HG03565 (cell line): ENCODE results near the gene TREML2.
"Not testable (repeated sequence)": the region's sequence is repeated elsewhere in the genome, so short reads cannot be mapped to it uniquely, and the experiment has no call there.

ENCODE experiments used
- ATAC-seq: cut with Tn5 transposase; IDR thresholded peaks from one replicate; pipeline ENCODE4 v1.9.1; 2021; ENCODE audit warnings: mild to moderate bottlenecking, moderate library complexity; ENCODE audit not compliant: unreplicated experiment

Gene TREML2

DNA sequence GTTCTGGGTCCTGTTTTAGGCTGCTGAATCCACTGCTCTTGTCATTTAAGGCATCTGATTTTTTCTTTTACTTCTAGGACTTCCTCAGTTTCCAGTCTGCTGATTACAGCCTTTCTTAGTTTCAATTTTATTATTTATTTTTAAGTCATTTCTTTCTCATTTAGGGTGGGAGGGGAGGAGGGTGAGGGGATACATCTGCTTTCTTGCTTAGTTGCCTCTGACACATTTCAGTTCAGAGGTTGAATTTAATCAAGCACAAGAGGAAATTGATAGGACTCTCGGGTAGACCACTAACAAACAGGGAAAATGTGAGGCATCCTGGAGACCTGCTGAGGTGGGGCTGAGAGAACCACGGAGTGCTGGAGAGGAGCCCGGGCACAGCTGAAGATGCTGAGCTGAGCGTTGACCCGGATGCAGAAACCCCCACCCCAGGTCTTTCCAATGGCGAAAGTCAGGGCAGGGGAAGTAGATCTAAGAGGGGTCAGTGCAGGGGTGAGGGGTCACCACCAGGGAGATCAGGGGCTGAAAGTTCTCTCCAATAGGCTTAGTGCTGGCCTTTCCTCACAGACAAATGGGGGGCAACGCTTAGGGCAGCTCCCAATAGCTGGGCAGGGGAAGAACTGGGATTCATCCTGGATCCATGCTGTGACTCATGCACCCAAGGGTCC, 7.6 kb upstream of the TREML2 start:
- ATAC-seq, result no peak

DNA sequence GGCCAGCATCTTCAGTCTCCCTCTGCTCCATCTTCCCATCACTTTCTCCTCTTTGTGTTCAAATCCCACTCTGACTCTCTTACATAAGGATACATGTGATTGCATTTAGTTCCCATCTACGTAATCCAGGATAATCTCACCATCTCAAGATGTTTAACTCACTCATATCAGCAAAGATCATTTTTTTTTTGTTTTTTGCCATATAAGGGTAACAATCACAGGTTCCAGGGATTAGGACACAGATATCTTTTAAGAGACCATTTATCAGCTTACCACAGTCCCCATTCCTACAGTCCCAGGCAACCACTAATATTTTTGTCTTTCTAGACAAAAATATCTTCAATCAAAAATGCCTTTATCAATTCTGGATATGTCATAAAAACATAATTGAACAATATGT, 3.2 kb upstream of the TREML2 start:
- ATAC-seq, result no peak

- no peak for ATAC-seq
These were observed 820 bp upstream of the TREML2 start for GRCh38 chr6:41201764-41202173.

- no peak for ATAC-seq
These were observed 551 bp downstream of the TREML2 start for GRCh38 chr6:41200296-41200900.

DNA sequence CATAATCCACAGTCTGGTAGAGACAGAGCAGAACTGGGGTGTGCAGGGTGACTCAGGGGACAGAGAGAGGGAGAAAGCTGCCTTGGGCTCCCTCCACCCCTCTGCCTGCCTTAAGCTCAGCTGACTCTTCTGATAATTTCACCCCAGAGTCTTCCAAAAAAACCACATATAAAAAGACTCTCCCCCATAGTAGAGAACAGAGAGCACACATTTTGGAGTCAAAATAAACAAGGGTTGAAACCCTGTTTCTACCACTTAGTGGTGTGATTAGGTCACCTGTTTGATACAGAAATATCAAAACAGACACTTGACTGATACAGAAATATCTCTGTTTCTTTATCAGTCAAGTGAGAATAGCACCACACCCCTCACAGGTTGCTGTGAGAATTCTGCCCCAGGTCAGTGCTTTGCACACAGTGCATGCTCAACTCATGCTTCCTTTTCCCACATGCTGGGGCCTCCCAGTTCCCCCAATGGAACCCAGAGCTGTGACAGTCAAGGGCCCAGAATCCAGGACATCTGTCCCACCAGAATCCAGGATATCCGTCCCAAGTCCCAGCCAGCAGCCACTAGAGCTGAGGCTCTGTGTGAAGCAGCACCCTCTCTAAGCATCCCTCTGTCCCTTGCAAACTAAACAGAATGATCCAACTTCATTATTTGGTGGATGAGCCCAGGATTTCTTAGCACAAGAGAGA, 1.2 kb downstream of the TREML2 start:
- ATAC-seq, result no peak

GRCh38 chr6:41197234-41197633, 3.7 kb downstream of the TREML2 start:
- no peak for ATAC-seq

GRCh38 chr6:41194386-41194785, 6.6 kb downstream of the TREML2 start:
- ATAC-seq, result no peak

DNA sequence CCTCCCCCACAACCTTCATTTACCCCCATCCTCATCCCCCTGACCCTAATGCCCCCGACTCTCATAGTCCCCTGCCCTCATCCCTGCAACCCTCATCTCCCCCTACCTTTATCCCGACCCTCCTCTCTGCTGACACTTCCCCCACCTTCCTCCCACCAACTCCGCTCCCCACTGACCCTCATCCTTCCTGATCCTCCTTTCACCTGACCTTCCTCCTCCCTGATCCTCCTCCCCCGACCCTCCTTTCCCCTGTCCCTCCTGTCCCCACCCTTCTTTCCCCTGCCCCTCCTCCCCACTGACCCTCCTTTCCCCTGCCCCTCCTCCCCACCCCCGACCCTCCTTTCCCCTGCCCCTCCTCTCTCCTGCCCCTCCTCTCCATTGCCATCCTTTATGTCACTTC, 7.1 kb downstream of the TREML2 start:
- no peak for ATAC-seq

- no peak for ATAC-seq
These were observed 7.7 kb downstream of the TREML2 start for GRCh38 chr6:41193171-41193734.

DNA sequence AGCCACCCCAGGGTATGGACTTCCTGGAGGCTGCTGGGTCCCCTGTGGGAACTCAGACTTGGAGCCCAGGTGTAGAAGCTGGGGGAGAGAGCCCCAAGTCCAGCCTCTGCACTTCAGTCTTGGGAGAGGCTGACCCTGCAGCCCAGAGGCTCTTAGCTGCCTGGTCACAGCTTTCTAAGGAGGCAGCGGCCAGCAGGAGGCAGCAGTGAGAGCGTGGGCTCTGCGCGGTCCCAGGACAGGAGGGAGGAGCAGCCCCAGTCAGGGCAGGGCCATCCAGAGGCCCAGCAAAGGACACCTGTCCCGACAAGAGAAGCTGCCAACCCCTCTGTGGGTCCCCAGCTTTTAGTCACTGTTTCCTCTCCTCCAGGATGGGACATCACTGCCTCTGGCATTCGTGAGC, 9.4 kb downstream of the TREML2 start:
- no peak for ATAC-seq

DNA sequence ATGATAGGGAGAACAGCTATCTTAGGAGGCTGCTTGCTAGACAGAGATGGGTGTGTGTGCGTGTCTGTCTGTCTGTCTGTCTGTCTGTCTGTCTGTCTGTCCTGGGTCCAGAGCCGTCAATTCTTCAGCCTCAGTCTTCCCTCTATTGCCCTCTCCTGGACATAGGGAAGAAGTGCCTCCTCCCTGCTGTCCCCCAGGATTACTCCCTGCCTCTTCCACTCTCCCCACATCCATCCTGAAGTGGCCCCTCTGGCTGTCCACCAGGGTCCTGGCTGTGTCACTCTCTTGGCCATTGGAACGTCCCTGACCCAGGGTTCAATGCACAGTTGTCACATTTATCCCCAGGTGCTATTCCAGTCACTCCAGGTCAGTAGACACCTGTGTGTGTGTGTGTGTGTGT, 10.2 kb downstream of the TREML2 start:
- no peak for ATAC-seq

- no peak for ATAC-seq
These were observed 11.0 kb downstream of the TREML2 start for GRCh38 chr6:41189967-41190366.

- not testable (repeated sequence) for ATAC-seq
These were observed 11.9 kb downstream of the TREML2 start for GRCh38 chr6:41189046-41189445.

DNA sequence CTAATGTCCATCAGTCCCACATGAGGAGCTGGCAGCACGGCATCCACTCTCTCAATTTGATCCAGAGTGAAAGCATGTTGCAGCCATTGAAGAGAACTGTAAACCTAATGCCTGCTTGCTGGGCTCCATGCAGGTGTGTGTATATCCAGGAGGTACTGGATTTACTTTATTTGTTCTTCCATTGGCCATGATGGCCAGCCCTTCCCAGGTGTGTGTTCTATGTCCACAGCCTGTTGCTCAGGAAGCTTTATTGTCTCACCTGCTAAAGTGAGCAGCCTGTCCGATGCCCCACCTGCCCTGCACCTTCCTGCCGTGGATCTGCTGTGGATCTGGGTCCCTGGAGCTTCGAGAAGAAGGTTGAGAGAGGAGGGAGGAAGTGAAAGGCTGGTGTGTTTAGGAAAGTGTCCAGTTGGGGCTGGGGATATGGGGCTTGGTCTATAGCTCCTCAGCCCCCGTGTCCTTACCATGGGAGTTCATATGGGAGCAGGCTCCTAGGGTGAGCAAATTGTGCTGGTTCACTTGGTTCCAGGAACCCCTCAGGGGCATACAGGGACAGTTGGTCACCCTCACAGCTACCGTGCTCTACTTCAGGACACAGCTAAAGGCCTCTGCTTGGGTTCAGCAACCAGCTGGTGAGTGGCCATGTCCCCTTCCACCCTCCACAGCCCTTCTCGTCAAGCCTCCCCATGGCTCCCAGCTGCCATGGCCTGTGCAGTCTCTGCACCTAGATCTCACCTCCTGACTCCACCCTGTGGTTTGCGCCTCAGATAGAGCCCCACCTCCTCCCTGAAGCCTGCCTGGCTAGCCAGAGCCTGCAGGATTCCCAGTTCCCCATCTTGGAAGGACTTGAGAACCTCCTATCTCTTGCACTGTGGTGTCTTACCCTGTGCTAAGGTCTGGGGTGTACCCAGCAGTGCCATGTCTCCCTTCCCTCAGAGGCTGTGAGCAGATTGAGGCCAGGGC, 12.7 kb downstream of the TREML2 start:
- no peak for ATAC-seq

DNA sequence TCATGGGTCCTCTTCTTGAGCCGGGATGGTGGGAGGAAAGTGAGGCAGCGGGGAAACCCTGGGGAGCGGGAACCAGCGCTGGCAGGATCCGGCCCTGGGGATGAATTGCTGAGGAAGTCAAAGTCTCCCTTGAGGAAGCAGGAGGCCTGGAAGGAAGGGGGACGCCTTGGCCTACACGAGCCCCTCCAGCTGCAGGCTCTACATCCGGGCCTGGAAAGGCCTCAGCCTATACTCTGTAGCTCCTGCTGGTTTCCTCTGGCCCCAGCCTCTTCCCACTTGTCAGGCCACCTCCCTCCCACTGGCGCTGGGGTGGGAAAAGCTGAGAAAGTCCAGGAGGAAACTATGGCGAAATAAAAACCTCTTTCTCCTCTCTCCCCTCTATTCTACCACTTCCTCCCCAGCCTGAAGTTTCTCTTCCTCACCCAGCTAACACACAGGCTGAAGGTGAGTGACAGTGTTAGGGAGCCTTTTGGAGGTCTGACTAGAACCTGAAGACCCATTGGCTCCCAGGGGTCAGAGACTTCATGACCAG, 14.9 kb downstream of the TREML2 start:
- ATAC-seq, result no peak

DNA sequence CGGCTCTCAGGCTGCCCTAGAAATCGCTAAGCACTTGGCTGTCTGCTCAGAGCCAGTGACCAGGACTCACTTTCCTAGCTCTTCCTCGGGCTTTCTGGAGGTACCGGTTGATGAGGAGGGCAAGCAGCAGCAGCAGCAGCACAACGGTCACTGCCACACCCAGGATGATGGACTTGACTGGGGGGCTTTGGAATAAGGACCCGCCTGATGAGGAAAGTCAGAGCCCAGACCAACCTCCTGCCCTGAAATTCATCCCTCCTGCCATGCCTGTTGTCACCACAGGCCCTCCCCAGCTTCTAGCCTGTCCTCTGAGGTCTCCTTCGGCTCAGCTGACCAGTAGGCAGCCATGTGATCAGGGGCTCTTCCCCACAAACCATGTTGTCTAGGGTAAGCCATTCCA, 16.2 kb downstream of the TREML2 start:
- ATAC-seq, result no peak

DNA sequence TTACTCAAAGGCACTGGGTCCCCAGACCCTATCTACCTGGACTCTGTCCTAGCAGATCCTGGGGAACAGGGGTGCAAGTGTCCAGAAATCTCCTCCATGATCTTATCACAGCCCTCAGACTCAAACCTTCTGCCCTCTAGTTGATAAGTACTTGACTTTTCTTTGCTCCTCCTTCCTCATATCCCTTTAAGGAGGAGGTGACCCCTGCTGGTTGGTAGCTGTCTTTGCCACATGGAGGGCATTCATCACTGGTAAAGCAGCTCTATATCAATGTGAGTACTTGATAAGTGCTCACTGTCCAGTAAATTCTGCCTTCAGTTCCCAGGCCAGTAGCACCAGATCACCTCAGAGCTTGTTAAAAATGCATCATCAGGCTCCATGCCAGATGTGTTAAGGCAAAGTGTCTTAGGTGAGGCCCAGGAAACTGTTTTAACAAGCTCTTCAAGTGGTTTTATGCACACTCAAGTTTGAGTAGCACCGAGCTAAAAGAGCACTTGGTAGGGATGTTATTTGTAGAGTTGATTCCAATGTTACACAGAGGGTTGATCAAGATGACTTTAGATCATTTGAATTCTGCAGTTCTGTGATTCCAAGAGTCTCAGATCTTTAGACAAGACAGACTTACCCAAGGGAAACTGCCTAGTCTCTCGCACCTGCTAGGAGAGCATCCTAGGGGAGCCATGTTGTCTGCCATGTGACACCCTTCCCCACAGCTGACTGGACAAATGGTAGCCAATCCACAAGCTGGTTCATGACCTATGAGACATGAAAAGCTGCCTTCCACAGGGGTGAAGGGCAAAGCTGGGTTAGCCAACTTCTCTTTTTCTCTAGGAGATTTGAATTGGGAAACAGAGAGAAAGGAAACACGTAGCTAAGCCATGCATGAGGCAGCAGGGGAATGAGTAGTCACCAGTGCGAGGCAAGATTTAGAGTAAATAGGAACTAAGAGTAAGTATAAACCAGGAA, 18.6 kb downstream of the TREML2 start:
- no peak for ATAC-seq

GRCh38 chr6:41181566-41181965, 19.4 kb downstream of the TREML2 start:
- no peak for ATAC-seq

GRCh38 chr6:41179163-41179562, 21.8 kb downstream of the TREML2 start:
- no peak for ATAC-seq
